GM19397 (cell line): Measurements from ENCODE around the gene NECAB2.

Experiments
- ATAC-seq: cut with Tn5 transposase; IDR thresholded peaks from one replicate; pipeline ENCODE4 v1.9.1; 2021; ENCODE audit warnings: mild to moderate bottlenecking, moderate library complexity; ENCODE audit not compliant: unreplicated experiment

The NECAB2 gene

DNA sequence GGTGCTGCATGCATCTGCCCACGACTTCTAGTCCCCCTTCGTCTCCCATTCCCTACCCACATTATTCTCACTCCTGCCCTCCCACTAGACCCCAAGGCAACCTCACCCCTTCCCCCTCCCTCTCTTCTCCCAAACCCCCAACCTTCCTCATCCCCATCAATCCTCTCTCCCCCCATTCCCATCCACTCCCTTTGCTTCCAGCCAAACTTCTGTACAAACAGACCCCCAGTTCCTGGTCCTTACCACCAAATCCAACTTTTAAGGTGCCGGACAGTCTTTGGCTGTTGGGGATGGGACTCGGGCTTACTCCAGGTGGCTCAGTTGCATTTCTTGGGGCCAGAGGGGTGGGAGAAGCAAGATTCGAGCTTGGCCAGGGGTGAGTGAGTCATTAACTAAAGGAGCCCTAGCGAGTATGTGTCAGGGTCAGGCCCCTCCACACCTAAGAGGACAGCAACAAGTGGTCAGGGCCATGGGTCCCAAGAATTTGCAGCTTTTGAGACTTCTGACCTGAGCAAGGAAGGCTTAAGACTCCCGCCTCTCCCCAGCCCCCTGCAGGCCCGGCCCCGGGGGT lies 74.3 kb downstream of the NECAB2 start, which contains the start of gene SLC38A8:
TSS of gene SLC38A8 (minus strand) at position 488 of the 571 bp plus-strand sequence. CDS start 638 bp downstream, outside the sequence.
- no peak for ATAC-seq

DNA sequence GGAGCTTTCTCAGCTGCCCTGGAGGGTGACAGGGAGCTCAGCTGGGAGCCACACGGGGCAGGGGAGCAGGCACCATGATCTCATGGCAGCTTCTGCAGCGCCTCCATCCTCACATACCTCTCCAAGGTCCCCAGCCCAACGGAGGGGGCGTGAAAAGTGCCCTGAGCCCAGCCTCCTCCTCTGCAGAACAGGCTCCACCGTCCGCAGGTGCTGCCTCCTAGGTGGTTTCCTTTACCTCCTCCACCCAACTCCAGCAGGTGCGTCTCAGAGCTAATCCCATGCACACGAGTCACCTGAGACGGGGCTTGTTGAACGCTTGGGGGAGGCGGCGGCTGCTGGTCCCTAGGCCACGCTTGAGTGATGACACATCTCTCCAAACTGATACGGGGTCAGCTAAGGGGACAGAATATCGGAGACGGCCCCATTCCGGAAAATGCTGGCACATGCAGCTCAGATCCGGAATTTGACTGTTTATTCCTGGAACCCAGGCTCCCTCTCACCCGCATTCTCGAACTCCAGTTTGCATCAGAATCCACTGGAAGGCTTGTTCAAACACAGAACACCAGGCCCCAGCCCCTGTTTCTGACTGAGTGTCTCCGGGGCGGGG lies 74.9 kb downstream of the NECAB2 start:
- ATAC-seq, result no peak

DNA sequence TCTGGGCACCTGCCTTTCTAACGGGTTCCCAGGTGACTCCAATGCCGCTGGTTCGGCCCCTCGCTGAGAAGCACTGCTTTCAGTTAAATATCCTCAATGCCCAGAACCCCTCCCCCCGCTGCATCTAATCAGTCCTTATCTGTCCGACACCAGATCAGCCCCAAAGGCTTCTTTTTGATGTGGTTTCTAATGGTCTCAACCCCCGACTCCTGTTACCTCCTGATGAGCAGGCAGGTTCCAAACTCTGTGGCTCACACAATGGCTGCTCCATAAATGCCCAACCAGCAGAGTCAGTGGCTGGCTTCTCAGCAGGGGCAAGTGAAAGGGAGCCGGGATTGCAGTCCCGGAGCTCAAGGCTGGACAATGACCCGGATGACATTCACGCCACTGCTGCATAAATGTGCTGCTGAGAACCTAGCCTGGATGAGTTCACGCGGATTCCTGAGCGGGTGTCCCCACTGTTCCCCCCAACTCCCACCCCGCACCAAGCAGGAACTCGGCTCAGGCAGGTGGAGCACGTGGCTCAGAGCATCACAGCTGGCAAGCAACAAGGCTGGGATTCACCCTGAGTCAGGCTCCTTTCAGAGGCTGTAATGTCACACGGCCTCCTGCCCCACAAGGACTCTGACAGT lies 75.6 kb downstream of the NECAB2 start:
- ATAC-seq, result no peak

DNA sequence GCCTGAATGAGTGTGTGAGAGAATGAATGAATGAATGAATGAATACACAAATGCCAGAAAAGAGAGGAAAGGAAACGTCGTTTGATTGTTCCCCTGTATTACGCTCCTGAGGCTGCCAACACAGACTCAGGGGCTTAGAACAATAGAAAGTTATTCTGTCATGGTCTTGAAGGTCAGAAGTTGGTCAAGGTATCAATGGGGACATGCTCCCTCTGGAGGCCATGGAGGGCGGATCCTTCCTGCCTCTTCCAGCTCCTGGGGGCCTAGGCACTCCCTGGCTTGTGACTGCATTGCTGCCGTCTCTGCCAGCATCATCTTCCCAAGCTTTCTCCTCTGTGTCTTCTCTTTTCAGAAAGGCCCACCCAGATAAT lies 76.1 kb downstream of the NECAB2 start:
- ATAC-seq, result no peak

DNA sequence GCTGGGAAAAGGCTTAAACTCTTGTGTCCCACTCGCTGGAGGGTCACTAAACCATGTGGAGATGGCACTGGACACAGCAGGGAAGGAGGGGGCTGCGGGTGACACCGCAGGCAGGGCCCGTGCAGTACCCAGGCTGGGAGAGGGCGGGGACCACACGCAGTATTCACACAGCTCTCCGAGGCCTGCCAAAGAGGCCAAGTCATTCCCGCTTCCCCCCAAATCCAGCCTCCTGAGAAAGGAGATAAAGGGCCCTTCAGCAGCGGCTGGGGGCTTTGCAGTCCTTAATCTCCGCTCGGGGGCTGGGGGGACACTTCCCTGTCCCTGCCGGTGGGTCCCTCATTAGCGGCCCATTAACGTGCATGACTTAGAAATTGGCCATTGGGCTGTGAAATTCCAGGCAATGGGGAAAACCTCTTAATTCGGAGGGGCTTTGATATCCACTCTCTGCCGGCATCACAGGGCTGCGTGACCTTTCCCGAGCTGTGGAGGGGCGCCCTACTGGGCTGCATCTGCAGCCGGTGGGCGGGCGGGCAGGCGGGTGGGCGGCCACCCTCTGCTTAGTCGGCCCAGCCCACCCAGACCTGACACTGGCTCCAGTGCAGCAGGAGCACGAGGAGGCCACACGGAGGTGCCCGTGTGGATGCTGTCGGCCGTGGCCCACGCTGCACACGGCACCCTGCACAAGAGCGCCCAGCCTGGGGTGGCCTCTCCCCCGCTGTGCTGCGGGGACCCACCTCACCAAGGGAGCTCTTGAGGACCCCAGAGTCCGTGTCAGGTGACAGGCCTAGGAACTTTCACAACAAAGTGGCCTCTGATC lies 77.2 kb downstream of the NECAB2 start:
- ATAC-seq, result no peak

DNA sequence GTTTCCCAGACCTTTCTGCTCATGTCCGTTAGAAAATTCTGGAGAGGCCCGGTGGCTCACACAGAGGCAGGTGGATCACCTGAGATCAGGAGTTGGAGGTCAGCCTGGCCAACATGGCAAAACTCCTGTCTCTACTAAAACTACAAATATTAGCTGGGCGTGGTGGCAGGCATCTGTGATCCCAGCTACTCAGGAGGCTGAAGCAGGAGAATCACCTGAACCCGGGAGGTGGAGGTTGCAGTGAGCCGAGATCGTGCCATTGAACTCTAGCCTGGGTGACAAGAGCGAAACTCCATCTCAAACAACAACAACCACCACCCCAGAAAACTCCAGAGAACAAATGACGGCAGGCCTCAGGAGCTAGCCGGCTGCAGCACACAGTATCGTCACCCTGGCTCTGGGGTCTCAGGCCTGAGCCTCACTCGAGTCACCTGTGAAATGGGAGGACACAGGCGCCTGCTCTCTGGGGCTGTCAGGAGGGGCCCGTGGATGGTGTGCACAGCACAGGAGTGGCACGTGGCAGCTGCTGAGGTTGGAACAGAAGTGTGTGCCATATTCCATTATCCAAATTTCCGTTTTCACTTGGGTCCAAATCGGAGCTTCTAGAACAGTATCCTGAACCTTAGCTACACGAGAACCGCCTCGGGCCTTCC lies 77.9 kb downstream of the NECAB2 start:
- ATAC-seq, result no peak

DNA sequence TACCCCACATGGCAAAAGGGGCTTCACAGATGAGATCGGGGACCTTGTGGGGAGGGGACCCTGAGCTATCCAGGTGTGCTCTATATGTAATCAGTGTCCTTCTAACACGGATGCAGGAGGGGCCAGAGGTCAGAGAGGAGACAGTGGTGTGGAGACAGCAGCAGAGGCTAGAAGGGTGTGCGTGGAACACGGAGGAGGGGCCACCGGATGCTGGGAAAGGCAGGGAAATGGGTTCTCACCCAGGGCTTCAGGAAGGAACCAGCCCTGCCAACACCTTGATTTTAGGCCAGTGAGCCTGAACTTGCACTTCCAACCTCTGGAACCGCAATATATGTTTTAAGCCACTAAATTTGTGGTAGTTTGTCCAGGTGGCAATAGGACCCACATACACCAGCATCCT lies 79.2 kb downstream of the NECAB2 start:
- ATAC-seq, result no peak

DNA sequence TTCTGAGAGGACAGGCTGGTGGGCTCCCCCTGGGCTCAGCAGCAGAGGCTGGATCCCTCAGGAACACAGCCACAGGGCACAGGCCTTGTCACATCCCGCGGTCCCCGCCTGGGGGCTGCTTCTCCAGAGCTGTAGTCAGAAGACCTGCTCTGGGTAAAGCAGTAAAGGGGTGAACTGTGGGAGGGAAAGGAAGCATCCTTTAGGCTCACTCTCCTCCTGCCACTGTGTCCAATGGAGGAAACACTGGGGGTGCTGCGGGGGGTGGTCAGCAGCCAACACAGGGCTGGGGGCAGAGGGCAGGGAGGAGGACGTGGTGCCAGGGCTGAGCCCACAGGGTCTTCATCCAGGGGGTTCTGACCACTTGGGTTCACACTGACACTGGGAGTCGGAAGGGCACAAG lies 79.6 kb downstream of the NECAB2 start:
- no peak for ATAC-seq

DNA sequence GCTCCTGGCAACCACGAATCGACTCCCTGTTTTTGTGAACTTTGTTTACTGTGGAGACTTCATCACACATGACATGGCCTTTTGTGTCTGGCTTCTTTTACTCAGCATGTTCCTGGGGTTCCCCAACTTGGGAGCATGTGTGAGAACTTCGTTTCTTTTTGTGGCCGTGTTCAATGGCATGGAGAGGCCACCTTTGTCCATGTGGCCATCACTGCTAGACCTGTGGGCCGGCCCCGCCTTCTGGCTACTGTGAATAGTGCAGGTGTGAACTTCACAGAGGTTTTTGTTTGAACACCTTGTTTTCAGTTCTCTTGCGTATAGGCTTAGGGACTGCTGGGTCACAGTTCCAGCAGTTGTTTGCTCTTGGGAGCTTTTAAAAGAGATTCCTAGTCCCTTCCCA lies 80.2 kb downstream of the NECAB2 start:
- no peak for ATAC-seq

DNA sequence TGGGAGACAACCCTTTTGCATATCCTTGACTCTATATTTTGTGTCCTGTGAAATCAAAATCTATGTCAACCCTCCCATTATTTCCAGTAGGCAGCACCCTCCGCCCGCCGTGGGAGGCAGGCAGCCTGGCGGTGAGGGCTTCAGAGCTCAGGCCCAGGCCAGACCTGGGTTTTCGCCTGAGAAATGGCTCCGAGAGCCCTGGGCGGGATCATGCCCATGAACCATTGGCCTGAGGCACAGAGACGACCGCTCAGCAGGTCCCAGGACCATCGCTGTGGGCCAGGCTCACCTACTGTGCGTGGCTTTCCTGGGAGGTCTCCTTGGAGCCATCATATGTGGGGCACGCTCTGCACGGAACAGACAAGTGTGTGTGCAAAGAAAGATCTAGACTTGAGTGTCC lies 80.8 kb downstream of the NECAB2 start:
- no peak for ATAC-seq

DNA sequence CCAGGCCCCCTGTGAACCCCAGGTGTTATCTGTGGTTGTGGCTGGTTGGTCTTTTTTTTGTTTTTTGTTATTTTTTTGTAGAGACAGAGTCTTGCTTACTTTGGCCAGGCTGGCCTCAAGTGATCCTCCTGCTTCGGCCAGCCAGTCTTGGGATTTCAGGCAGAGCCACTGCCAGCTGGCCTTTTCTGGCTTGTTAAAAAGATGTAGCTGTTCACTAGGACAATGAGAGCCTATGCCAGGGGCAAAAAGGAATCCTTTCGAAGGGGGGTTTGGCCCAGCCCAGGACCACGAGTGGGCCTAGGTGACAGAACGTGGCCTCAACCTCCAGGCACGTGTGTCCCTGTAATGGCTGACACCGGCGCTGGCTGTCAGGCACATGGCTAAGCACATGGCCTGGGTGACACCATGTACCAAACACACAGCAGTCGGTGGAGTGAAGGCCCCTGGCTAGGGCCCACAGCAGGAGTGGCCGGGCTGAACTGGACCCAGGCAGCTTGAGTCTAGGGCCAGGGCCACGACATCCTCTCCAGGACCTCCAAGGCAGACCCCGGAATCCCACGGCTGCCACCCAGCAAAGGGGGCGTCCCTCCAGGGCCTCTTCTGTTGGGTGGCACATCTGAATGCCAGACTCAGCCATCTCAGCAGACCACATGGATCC lies 81.5 kb downstream of the NECAB2 start:
- ATAC-seq, result no peak

DNA sequence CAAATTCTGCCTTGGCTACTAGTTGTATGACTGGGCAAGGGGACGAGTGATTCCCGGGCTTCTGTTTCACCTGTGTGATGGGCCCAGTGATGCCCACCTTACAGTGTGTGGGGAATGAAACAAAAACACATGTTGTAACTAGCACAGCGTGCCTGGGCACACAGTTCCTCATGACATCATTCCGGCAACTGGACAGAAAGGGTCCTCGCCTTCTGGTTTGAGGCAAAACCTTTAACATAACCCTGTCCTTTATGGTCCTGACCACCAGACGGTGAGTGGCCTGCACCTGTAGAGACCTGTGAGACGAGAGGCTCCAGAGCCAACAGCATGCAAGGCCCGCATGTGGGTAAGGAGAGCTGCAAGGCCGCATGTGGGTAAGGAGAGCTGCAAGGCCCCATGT lies 82.3 kb downstream of the NECAB2 start:
- no peak for ATAC-seq

DNA sequence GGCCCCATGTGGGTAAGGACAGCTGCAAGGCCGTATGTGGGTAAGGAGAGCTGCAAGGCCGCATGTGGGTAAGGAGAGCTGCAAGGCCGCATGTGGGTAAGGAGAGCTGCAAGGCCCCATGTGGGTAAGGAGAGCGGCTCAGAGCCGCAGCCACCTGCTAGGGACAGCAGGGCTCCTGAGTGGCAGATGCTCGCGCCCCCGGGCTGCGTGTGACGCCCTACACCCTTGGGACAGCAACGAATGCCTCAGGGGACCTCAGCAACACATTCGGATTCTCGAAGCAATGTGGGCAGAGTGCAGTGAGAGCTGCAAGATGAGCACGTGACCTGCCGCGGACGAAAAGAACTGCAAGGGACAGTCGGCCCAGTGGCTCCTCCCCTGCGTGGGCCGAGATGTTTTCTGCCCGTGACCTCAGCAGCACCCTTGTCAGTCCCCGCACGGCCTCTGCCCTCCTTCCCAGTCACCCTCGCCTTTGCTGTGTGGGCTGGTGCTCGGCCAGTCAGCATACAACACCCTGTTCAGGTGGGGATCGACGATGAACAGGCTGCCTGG lies 84.1 kb downstream of the NECAB2 start:
- ATAC-seq, result no peak
